Astrocyte (in vitro differentiated cells and primary cell): ENCODE data around the gene TNPO3. TPM values are rescaled to one million over a fixed set of nuclear protein-coding genes. Genes with fewer than 3 reads are reported as not detected.

ENCODE experiments used
- DNase-seq: peaks from one replicate; pipeline ENCODE4 v3.0.0-alpha.2; 2010; ENCODE audit warnings: low read depth
- FAIRE-seq: peaks from 2 replicates; lab custom pipeline; 2011; peaks lifted over from hg19 to GRCh38; lab: Jason Lieb, UNC
- H2AFZ ChIP-seq: 2 replicates; pipeline ENCODE4 v1.6.0; 2012; ENCODE audit warnings: low read depth, low read length, inconsistent platforms
- H3K27ac ChIP-seq: 2 replicates; pipeline ENCODE4 v1.5.1; 2011; ENCODE audit warnings: low read depth, low read length, inconsistent platforms
- H3K27me3 ChIP-seq: 2 replicates; pipeline ENCODE4 v1.6.0; 2011; ENCODE audit warnings: low read length, inconsistent platforms; ENCODE audit not compliant: insufficient read depth
- H3K36me3 ChIP-seq: 2 replicates; pipeline ENCODE4 v1.5.1; 2011; ENCODE audit warnings: low read length, inconsistent platforms; ENCODE audit not compliant: insufficient read depth
- H3K4me1 ChIP-seq: 2 replicates; pipeline ENCODE4 v1.5.1; 2011; ENCODE audit warnings: low read length, inconsistent platforms; ENCODE audit not compliant: insufficient read depth
- H3K4me2 ChIP-seq: 2 replicates; pipeline ENCODE4 v1.6.0; 2012; ENCODE audit warnings: low read length, inconsistent platforms
- H3K4me3 ChIP-seq: 2 replicates; pipeline ENCODE4 v1.5.1; 2011; ENCODE audit warnings: low read depth, mild to moderate bottlenecking, low read length, inconsistent platforms; ENCODE audit not compliant: insufficient read depth
- H3K79me2 ChIP-seq: 2 replicates; pipeline ENCODE4 v1.6.0; 2012; ENCODE audit warnings: mild to moderate bottlenecking, low read length, inconsistent platforms; ENCODE audit not compliant: insufficient read depth
- H3K9ac ChIP-seq: 2 replicates; pipeline ENCODE4 v1.6.0; 2012; ENCODE audit warnings: mild to moderate bottlenecking, low read length, inconsistent platforms
- H3K9me3 ChIP-seq: 2 replicates; pipeline ENCODE4 v1.5.1; 2012; ENCODE audit warnings: low read depth, mild to moderate bottlenecking, low read length, inconsistent platforms; ENCODE audit not compliant: insufficient read depth
- H4K20me1 ChIP-seq: 2 replicates; pipeline ENCODE4 v1.6.0; 2012; ENCODE audit warnings: low read length, inconsistent platforms; ENCODE audit not compliant: insufficient read depth
- H3K27ac Mint-ChIP-seq: one replicate; pipeline ENCODE4 v1.8.0; 2021; ENCODE audit warnings: mild to moderate bottlenecking, mixed read lengths; ENCODE audit not compliant: unreplicated experiment
- H3K27me3 Mint-ChIP-seq: one replicate; pipeline ENCODE4 v1.8.0; 2021; ENCODE audit warnings: low read depth, mixed read lengths; ENCODE audit not compliant: unreplicated experiment
- H3K36me3 Mint-ChIP-seq: one replicate; pipeline ENCODE4 v1.8.0; 2021; ENCODE audit warnings: low read depth, mixed read lengths; ENCODE audit not compliant: unreplicated experiment
- H3K4me1 Mint-ChIP-seq: one replicate; pipeline ENCODE4 v1.8.0; 2021; ENCODE audit warnings: low read depth, mixed read lengths; ENCODE audit not compliant: unreplicated experiment
- H3K4me3 Mint-ChIP-seq: one replicate; pipeline ENCODE4 v1.8.0; 2021; ENCODE audit warnings: mild to moderate bottlenecking, moderate library complexity, mixed read lengths; ENCODE audit not compliant: unreplicated experiment
- H3K9me3 Mint-ChIP-seq: one replicate; pipeline ENCODE4 v1.8.0; 2021; ENCODE audit warnings: mild to moderate bottlenecking, mixed read lengths; ENCODE audit not compliant: unreplicated experiment
- EZH2 ChIP-seq: IDR thresholded peaks from 2 replicates; pipeline ENCODE4 v1.6.1; 2012; ENCODE audit warnings: mild to moderate bottlenecking, low read length, inconsistent platforms; ENCODE audit not compliant: insufficient read depth
- total RNA-seq: library from RNA; stranded (reverse); gene quantifications from 2 replicates; pipeline ENCODE4 v1.2.1, GENCODE V29; 2021
- TF ChIP-seq, protein P1 (sequence below): IDR thresholded peaks from 2 replicates; pipeline ENCODE4 v1.5.1; 2011; ENCODE audit warnings: low read depth, mild to moderate bottlenecking, inconsistent platforms, low read length, moderate library complexity; ENCODE audit not compliant: insufficient read depth

Gene TNPO3
- total RNA-seq, 1 donor from 2014 or later = 49.2 TPM

DNA sequence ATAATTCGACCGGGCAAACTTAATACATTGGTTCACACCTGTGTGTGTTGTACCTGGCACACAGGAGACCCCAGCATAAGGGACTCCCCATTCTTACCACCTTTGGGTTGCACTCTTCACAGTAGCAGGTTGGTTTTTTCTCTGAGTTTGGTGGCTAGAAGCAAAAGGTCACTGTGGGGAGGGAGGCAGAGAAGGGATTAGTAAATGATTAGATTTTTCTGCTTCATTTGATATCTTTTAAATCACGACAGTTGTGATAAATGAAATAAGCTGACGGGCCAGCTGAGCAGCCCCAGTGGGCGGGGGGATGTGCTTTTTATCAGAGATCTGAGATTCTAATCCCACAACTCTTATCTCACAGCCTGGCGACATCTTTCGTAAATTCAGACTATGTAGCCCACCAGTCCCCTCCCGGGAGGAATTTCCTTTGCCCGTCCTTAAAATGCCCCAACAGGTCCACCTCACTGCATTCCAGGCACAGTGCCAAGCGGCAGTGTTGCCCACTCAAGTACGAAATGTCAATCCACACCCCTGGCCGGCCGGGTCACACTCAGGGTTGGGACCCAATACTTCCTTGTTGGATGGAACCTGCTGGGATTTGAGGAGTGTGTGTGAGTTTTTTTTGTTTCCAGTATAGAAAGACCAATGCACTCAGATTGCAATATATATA is 133.9 kb downstream of the TNPO3 start:
- Histone ChIP-seq H3K79me2 (no peaks in the 10 kb centered on the region), H3K27ac (no peak overlapping the region), H3K27me3 (peaks cover 50% of the 10 kb centered on the region), H3K9ac (no peak overlapping the region), H3K9me3 (no peaks in the 10 kb centered on the region), H3K4me1 (no peaks in the 10 kb centered on the region), H2AFZ (no peak overlapping the region), H4K20me1 (no peaks in the 10 kb centered on the region), H3K36me3 (no peaks in the 10 kb centered on the region), H3K4me2 (no peak overlapping the region), H3K4me3 (no peak overlapping the region)
- TF ChIP-seq EZH2 = no peak
- TF ChIP-seq, protein P1, sequence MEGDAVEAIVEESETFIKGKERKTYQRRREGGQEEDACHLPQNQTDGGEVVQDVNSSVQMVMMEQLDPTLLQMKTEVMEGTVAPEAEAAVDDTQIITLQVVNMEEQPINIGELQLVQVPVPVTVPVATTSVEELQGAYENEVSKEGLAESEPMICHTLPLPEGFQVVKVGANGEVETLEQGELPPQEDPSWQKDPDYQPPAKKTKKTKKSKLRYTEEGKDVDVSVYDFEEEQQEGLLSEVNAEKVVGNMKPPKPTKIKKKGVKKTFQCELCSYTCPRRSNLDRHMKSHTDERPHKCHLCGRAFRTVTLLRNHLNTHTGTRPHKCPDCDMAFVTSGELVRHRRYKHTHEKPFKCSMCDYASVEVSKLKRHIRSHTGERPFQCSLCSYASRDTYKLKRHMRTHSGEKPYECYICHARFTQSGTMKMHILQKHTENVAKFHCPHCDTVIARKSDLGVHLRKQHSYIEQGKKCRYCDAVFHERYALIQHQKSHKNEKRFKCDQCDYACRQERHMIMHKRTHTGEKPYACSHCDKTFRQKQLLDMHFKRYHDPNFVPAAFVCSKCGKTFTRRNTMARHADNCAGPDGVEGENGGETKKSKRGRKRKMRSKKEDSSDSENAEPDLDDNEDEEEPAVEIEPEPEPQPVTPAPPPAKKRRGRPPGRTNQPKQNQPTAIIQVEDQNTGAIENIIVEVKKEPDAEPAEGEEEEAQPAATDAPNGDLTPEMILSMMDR = no peak
- DNase-seq = no peak
- H3K27me3 Mint-ChIP-seq = peaks cover 67% of the 10 kb centered on the region
- no peaks in the 10 kb centered on the region for H3K36me3 Mint-ChIP-seq
- no peak for FAIRE-seq
- H3K9me3 Mint-ChIP-seq = no peaks in the 10 kb centered on the region
- H3K4me3 Mint-ChIP-seq = no peak overlapping the region
- no peaks in the 10 kb centered on the region for H3K4me1 Mint-ChIP-seq
- H3K27ac Mint-ChIP-seq = no peak overlapping the region

DNA sequence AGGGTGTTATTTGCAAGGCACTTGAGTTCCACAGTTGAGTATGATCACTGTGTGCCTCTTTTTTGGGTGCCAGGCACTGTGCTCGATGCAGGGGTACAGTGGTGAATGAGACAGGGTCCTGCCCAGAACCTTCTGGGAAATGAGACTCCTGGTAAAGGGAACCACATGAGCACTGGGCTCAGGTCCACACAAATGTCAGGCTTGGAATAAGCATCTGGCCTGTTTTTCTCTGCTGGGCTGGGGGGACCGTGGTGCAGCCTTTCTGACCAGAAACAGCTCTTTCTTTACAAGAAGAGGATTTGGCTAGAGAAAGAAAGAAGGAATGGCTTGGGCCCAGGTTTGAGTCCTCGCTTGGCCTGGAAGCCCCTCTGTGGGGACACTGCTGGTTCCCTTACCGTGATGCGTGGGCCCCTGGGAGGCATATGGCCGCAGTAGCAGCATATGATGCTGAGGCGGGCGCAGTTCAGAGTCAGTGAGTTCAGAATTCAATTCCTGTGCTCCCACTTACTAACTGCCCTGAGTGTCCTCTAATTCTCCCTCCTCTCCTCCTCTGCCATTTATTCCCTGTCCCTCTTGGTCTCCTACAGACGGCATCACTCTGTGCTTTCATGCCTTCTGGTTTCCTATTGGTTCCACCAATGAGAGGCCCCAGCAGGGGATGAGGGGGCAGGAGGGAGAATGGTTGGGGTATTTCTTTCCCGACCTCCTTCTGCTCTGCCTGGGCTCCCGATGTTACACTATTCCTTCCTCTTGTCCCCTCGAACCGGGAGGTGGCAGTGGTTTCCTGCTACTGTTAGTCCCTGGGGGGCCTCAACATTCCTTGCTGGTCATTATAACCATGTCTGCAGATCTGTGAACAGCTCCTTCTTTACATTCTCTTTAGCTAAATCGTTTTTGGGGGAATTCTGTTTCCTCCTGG is 134.8 kb downstream of the TNPO3 start:
- no peak overlapping the region for H2AFZ ChIP-seq
- no peaks in the 10 kb centered on the region for H3K36me3 ChIP-seq
- FAIRE-seq (no peak), DNase-seq (no peak)
- Mint-ChIP-seq H3K9me3 (no peaks in the 10 kb centered on the region), H3K27ac (no peak overlapping the region), H3K27me3 (peaks cover 71% of the 10 kb centered on the region), H3K36me3 (peaks cover 2% of the 10 kb centered on the region), H3K4me3 (no peak overlapping the region), H3K4me1 (no peaks in the 10 kb centered on the region)
- TF ChIP-seq, protein P1 = no peak
- TF ChIP-seq EZH2 = peak; percentile 57
- H3K4me3 ChIP-seq = no peak overlapping the region
- no peaks in the 10 kb centered on the region for H3K9me3 ChIP-seq
- H3K4me2 ChIP-seq = no peak overlapping the region
- no peak overlapping the region for H3K9ac ChIP-seq
- H3K4me1 ChIP-seq = no peaks in the 10 kb centered on the region
- H3K27me3 ChIP-seq = peaks cover 54% of the 10 kb centered on the region
- no peak overlapping the region for H3K27ac ChIP-seq
- H4K20me1 ChIP-seq = no peaks in the 10 kb centered on the region
- no peaks in the 10 kb centered on the region for H3K79me2 ChIP-seq
